ENCODE results near the gene RRP8.

- TF ChIP-seq SUZ12 (IDR thresholded peaks at IDR 0.05; ENCODE audit: extremely low read depth, insufficient read depth, insufficient read length) = no peak
- TF ChIP-seq ZNF274 (IDR thresholded peaks at IDR 0.05; ENCODE audit: low read depth, low read length) = no peak
- no peak for TF ChIP-seq YY1 (IDR thresholded peaks at IDR 0.05; ENCODE audit: insufficient read depth, insufficient read length)
Observed at GRCh38 chr11:6572215-6572614, 31.2 kb downstream of the RRP8 start.

Measured in NT2/D1 (cell line).